HG03025 (cell line): ENCODE data around the gene RAPGEF4.

Source experiments
- ATAC-seq: cut with Tn5 transposase; IDR thresholded peaks from one replicate; pipeline ENCODE4 v1.9.1; 2021; ENCODE audit warnings: mild to moderate bottlenecking, moderate library complexity; ENCODE audit not compliant: unreplicated experiment, low FRiP score

The RAPGEF4 gene

DNA sequence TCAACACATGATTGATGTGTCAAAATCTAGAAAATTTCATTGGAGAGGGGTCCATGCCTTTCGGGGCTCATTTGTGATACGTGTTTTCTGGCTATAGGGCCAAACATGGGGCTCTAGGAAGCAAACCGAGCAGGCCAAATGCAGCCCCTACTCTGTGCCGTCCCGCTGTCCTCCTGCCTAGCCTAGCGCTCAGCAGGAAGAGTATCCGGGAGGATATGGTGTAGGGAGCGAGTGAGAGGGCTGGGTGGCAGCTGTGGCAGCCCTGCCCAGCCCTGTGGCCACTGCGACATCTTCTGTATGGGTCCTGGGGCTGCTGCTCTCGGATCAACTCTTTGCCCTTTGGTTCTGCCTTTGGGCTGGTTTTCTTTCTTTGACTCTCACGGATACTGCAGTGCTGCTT, 219.9 kb downstream of the RAPGEF4 start:
- ATAC-seq, result no peak

DNA sequence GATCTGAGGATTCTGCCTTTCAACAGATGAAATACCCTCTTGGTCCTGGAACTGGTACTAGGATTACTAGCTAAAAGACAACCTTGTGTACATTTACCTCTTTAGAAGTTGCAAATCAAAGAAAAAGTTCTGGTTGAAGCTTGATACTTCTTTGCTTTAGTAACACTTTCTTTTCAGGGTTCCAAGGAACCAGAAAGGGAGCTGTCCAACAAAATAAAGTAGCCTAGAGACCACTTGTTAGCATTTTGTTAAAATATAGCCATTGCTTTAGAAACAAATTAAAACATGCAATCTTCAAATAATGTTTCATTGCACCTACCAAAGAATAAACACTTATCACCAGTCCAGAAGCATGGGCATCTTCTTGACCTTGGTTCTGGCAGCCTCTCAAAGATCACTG, 222.1 kb downstream of the RAPGEF4 start:
- ATAC-seq, result no peak

DNA sequence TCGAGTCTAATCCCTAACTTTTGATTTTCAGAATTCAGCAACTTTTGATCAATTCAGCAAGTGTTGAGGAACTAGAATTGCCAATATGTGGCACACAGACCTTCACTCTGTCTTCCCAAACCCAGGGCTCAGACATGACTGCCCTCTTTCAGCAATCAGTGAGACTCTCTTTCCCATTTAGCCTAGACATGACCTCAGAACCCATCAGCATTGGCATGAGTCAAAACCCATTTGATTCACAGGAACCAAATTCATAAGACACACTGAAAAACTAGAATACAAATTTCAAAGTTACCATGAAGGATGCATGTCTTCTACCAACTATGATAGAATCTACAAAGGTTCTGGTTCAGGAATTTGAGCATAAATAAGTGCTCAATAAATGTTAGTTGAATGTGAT, 226.4 kb downstream of the RAPGEF4 start:
- no peak for ATAC-seq

DNA sequence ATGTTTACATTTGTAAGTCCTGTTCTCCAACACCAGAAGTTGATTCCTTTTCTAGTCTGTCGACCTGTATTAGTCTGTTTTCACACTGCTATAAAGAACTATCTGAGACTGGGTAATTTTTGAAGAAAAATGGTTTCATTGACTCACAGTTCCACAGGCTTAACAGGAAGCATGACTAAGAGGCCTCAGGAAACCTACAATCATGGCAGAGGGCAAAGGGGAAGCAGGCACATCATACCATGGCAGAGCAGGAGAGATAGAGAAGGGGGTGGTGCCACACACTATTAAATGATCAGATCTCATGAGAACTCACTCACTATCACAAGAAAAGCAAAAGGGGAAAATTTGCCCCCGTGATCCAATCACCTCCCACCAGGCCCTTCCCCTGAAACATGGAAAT, 227.2 kb downstream of the RAPGEF4 start:
- no peak for ATAC-seq

DNA sequence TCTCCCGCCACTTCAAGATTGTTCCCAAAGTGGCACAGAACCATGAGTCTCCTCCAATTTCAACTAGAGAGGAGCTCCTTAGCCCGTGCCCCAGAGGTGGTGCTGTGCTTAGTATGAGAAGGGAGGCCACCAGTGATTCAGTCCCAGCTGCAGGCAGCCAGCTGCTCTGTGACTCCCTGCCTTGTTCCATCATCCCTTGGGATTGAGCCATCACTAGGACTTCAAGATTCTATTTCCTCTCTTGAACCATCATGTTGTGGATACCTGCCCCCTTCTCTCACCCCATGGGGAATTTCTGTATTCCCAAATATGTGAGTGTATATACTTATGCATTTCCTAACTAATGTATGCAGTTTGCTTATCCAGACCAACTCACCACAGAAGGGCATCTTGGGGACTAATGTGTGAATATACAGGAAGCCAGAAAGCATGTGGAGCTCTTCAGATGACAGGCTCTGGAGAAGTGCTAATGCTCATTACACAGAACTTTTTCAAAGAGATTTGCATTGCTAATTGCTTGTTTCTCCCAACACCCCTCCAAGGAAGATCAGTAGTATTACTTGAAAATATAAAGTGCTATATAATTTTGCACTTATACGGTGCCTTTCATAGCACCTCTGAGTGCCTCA, 229.0 kb downstream of the RAPGEF4 start:
- ATAC-seq, result no peak

DNA sequence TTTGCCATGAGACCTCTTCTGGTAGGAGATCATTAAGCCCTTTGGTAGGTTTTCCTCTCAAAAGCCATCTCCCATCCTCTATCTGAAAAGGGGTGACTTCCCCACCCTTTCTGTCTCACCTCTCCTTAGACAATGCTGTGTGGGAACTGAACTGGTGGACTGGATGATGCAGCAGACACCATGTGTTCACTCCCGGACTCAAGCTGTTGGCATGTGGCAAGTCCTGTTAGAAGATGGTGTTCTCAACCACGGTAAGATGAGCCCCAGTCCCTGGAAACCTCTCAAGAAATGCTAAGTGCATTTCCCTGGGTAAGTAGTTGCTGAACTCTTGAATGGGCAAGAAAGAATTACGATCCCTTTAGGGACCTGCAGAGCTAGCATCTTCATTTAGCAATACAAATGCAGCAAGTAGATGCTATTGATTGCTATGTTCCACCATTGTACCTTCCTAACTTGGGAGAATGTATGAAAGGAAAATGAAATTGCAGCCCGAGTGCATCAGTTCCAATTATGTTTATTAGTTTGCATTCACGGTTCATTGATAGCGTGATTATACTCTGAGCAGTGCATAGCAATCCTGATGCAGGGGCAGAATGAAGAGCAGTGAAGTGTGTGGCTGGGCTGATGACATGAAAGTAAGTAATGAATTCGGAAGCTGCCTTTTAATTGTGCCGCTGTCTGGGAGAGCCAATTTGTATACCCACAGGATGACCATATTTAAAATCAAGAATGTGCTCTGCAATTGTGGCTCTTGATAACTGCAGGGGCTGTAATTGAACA, 230.0 kb downstream of the RAPGEF4 start:
- ATAC-seq, result no peak

DNA sequence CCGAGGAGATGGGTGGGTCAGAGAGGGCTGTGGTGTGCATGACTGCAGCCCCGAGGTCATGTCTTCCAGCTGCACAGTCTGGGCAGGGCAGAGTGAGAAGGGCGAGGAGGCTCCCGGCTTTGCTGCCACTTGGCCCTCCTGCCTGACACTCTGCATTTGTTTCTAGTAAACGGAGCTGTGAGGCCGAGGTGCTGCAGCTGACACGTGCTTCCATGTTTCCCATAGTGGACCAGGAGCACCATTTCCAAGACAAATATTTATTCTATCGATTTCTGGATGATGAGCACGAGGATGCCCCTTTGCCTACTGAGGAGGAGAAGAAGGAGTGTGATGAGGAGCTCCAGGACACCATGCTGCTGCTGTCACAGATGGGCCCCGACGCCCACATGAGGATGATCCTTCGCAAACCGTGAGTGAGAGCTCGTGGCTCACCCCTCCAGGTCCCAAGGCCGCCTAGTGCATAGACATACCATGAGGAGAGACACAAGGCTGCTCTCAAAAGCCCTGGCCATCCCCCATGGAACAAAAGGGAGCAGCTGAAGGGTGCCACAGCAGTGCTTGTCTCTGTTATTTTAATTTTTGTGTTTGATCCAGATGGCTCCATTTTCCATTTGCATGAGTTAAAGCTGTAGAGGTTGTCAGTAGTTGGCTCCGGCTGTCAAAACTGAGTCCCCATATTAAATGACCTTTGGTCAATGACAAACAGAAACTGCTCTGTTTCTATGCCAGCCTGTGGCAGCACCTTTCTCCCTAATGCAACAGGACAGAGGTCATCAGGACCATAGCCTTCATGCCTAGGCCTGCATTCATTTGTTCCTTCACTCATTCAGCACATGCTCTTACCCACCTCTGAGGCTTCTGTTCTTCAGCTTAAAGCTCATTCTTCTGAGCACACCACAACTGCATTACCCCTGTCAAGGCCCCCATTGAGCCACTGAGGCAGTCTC, 231.7 kb downstream of the RAPGEF4 start:
- ATAC-seq, result no peak

DNA sequence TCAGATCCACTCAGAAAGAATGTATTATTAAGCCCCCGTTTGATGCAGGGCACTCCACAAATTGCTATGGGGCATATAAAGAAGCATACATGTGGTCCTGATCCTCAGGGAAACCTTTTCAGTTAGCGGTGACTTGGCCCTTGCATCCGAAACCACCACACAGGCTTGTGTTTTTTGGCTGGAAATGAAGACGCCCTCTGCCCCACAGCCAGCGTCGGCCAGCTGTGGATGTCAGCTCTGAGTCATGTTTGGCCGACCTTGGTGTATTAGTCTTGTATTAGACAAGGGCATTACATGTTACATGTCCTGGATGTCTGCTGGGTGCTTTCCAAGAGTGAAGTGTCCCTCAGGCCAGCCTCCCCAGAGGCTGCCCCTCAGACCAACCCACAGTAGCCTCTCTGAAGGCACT, 232.4 kb downstream of the RAPGEF4 start:
- no peak for ATAC-seq

DNA sequence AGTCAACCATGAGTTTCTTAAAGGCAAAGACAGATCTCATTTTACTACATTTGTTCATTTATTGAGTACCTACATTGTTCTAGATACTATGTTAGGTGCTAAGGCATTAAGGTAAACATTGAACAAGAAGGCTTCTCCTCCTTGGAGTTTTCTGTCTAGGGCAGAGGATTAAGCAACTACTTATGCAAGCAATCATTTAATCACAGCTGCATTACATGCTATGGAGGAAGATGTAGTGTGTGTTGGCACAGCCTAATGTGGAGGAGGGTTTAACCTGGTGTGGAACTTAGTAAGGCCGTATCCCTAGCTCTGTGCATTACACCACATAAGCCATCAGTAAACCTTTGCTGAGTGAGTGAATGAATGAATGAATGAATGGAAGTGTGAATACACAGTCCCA, 233.5 kb downstream of the RAPGEF4 start:
- no peak for ATAC-seq

DNA sequence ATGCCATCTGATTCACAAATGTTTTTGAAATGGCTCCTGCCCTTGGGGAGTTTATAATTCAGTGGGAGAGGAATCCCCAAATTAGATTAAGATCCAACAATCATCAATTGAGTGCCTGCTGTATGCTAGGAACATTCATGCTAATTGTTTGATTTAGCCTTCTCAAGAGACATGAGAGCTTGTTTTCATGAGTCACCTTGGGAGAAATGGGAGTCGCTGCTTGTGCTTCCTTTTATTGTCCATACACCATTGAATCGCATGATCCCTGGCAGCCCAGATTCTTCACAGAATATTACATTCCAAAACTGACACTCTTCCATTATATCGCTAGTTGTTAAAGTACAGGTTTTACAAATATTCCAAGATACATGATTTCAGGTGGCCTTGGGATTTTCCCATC, 234.0 kb downstream of the RAPGEF4 start:
- ATAC-seq, result no peak

DNA sequence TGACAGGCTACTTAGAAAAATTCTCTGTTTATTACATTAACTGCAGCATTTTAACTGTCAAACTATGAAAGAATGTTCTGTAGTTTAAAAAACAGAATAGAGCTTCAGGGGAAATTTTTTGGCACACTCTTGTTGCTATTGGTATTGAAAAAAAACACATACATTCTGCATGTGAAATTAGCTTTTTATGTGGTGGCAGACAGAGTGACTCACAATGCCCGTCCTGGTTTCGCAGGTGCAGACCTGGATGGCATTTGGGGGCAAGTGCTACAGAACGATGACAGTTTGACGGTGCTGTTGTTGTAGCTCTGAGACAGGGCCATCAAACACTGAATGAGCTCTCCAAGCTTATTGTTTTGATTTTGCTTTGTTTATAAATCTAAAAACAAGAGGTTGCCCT, 235.0 kb downstream of the RAPGEF4 start:
- no peak for ATAC-seq

DNA sequence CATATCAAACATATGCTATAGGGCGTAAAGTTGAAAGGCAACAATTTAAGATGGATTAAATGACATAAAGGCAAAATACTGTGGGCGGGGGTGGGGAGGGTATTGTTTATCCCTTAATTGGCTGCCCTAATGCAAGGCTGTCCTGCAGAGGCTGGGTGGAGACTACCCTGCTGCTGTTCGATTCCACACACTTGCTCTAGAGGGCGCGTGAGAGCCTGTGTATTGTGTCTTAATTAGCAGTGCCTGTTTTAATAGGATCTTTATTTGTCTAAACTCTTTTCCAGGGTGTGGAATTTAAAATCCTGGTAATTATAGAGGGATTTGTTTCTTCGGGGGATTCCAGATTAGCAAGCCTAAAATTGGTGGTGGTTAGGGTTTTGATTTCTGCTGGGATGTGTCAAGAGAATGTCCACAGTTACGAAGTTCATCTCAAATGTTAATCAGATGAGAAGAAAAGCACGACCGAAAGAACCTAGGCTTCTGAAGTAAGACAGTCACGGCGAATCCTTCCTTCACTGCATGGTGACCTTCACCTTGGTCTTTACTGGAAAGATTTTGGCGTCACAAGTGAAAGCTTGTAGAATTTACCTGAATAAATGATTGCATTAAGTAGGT, 236.5 kb downstream of the RAPGEF4 start:
- ATAC-seq, result no peak

DNA sequence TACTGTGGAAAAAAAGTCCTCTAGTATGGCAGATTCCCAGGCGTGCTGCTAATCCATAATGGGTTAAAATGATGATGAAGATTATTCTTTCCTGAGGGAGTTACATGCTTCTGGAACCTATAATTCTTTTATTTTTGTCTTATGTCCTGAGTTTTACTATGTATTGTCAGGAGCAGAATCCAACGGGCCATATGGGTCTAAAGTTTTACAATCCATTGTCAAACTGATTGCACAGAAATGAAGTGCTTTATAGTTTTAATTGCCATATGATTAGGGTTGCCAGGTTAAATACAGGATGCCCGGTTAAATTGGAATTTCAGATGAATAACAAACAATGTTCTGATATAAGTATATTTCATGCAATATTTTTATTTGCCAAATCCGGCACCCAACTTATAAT, 239.1 kb downstream of the RAPGEF4 start:
- no peak for ATAC-seq

DNA sequence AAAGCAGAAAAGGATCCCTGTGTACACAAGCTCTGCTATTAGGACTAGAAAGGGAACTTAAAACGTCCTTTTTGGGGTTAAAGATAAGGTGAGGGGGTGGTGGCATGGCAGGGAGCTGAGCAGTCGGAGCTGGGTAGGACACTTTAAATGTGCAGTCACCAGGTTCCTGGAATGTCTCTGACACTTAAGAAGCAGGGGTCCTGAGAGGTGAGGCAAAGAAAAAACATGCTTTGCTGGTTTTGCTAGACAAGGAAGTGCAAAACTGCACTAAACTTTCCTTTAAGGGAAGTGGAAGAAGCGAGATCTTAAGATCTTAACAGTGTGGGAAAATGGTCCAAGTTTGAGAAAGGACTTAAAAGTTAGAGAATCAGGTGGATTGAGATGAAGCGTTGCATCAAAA, 240.5 kb downstream of the RAPGEF4 start:
- no peak for ATAC-seq

DNA sequence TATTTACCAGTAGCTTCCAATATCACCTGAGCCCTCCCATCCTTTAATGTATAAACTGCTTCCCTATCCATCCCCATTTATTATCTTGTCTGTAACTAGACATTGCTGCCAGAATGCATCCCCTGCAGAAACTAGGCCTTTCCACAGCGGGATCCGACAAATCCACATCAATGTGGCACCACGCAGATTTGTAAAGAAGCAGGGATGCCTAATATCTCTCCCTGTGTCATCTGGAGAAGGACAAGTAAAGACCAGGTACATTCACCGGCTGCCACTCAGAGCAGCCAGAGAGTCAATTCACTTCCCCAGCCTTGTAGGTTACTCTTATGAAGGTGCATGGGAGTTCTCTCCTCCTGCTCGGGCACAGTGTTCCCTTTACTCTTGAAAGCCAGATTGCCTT, 241.2 kb downstream of the RAPGEF4 start:
- no peak for ATAC-seq

DNA sequence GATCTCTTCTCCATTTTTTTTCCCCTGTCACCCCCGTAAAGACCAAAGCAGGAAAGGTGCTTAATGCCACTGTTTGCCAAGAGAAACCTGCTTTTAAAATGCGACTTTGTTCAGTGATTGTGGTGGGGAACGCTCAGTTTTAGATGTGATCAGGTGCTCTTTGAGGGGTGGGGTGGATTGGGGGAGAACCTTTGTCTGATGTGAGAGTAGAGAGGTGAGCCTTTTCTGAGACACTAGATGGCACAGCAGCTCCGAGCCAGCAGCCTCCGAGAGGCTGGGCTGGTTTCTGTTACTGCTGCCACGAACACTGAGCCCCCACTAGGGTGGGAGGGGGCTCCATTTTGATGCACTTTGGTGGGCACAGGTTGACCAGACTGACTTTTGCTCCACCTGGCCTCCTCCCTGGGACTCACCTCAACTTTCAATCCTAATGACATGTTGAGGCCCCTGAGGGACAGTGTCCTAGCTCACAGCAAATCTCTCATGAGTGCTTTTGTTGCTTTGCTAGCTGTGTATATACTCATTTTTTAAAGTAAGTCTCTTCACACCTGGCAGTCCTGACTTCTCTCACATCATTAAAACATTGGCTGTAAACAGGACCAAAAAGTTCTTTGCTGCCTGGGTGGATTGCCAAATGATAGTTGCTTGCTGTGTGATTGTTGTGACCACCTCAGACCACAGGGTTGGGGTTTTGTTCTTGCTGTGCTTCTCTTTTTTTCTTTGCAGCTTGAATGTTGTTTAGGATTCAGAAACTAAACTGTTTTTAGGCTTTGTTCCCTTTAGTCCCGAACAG, 241.8 kb downstream of the RAPGEF4 start:
- no peak for ATAC-seq

DNA sequence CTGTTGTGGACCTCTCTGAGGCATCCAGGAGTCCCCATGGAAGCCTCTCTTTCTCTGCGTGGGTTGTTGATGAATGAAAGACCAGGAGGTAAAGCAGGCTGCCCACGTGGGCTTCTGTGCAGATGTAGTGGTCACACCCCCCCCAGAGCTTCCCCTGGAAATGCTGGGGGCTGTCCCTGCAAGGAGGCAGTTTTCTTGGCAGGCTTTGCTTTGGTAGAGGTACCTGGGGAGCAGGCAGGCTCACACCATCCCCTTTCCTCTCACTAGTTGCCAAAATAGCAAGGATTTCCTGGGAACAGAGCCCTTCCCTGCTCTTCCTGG, 242.4 kb downstream of the RAPGEF4 start:
- no peak for ATAC-seq

DNA sequence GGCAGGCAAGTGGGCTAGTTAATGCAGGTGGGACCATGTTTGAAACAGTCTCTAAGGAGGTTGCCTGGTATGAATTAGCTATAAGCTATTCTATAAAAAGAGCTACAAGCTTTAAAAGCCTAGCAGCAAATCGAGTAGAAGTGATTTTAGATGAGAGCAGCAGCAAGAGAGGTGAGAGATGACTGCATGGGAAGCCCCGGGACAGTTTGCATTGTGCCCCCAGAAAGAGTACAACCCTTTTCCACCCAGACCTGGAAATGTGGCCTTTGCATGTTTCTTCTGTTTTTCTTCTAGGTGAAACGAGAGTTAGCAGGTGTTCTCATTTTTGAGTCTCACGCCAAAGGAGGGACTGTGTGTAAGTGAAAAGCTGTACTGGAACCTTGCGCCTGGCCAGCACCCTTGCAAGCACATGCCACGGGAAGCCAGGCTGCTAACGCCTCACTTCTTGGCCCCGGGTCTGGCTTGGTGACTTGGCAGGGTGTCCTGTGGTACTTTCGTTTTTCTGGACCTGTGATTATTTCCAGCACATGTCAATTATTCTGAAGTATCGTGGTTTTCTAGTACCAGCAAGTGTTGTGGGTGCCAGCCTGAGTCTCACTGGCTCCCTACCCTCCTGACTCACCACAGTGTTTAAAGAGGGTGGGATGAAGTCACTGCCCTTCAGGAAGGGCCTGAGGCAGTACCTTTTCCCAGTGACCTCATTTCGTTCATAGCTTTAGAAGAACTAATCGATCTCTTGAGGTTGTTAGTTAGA, 249.7 kb downstream of the RAPGEF4 start:
- ATAC-seq, result no peak

DNA sequence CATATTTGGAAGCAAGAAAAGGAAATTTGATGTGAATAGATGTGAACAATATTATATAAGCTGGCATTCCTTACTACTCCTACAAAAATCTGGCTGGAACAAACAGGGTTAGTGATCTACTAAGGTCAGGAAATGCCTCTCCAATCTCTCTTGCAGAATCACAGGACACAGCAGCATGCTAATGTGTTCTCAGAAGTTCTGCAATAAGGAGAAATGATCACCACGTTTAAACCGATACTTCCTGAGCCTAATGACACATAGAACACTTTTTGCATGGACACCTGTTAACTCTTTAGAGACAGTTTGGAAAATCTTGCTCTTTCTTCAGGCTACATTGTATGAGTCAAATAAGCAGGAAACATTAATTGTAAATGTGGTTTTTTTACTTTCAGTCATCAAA, 250.4 kb downstream of the RAPGEF4 start:
- no peak for ATAC-seq

DNA sequence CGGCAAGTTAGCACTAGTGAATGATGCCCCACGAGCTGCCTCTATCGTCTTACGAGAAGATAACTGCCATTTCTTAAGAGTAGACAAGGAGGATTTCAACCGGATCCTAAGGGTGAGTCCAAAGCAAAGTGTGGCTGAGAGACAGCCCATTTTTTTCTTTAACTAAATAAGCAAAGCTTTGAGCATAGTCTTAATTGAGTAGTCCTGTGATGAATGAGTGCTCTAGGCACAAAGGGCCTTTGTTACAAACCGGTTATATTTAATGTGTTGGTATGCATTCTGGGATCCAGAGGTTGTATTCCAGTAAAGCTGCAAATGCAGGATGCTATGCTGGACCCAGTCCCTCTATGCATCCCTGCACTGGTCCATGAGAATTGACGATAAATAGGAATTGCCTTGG, 253.1 kb downstream of the RAPGEF4 start:
- no peak for ATAC-seq
